Measurements from ENCODE around the gene C5orf46. TPM values are rescaled to one million over a fixed set of nuclear protein-coding genes. Genes with fewer than 3 reads are reported as not detected.

Gene C5orf46
- total and polyA plus RNA-seq, 9 of the 15 experiments (the other 6 are each of a cell fraction or from before 2014, with no cell fraction given), result not detected

DNA sequence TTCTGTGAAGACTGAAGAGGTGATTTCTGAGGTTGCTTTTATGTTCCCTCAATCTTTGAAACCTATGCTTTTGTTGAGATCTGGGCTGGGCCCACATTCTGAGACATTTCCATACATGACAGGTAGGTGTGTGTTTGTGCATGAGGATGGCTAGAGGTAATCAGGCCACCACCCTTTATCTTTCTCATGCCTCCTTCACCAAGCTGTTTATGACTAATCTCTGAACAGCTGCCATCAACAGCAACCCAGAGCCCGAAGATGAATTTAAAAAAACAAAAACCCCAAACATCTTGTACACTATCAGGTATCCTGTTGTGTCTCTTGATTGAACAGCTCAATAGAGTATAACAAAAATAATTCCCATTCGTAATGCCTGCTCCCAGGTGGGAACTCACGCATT is 12.6 kb upstream of the C5orf46 start:
- no peaks in the 10 kb centered on the region for H3K9me3 ChIP-seq (replicated peaks; ENCODE audit: control insufficient read depth, insufficient read depth, low read depth, low read length)
- TF ChIP-seq ZNF217 (CRISPR knock-in tag; IDR thresholded peaks at IDR 0.05) (no peak), TEAD1 (CRISPR knock-in tag; IDR thresholded peaks at IDR 0.05) (no peak), PRPF4 (IDR thresholded peaks at IDR 0.05; ENCODE audit: insufficient read depth, low read depth, low read length, poor library complexity, severe bottlenecking) (no peak), CBX2 (IDR thresholded peaks at IDR 0.05; ENCODE audit: insufficient read depth, low read length, poor library complexity, severe bottlenecking) (no peak), ZBTB1 (CRISPR knock-in tag; IDR thresholded peaks at IDR 0.05; ENCODE audit: borderline replicate concordance, low read depth) (no peak), SMC3 (conservative IDR thresholded peaks at IDR 0.05; ENCODE audit: insufficient read depth, low read depth, low read length) (no peak), E2F5 (CRISPR knock-in tag; IDR thresholded peaks at IDR 0.05) (no peak), BRF2 (IDR thresholded peaks at IDR 0.05; ENCODE audit: borderline replicate concordance, insufficient read depth, insufficient read length) (no peak), FIP1L1 (IDR thresholded peaks at IDR 0.05; ENCODE audit: low read depth, low read length, poor library complexity, severe bottlenecking) (no peak), RNF219 (CRISPR knock-in tag; IDR thresholded peaks at IDR 0.05) (no peak), RUNX1 (IDR thresholded peaks at IDR 0.05; ENCODE audit: low read depth) (no peak), RBM34 (IDR thresholded peaks at IDR 0.05; ENCODE audit: borderline replicate concordance, insufficient read depth, low read length) (no peak), ZNF511 (CRISPR knock-in tag; IDR thresholded peaks at IDR 0.05) (no peak), RBM14 (IDR thresholded peaks at IDR 0.05; ENCODE audit: borderline replicate concordance, insufficient read depth, low read depth, low read length) (no peak)
- no TSS peak for BruUV-seq (replicated peaks)
- no peak for DNase-seq (ENCODE audit: extremely low read depth in 1 of 4, low spot score in 3 of 4)
- 0% methylated on average over 3 of the region's 3 CpGs for WGBS (ENCODE audit: insufficient coverage, low coverage, missing lambda C conversion rate)
- H3K27me3 ChIP-seq (ENCODE audit: control insufficient read depth in 2 of 2, insufficient read depth in 2 of 2, low read length in 2 of 2), result no peaks in the 10 kb centered on the region
- ChIA-PET POLR2A (interaction anchor here (1.1 kb wide), 1 partner anchor 9 kb away, joined by 3 read pairs; no protein-coding TSS in a partner anchor), CTCF (ENCODE audit: low intra/inter-chr PET ratio) (no interaction called here)
- H3K36me3 ChIP-seq (ENCODE audit: control insufficient read depth, insufficient read depth, low read length), result no peaks in the 10 kb centered on the region
- ATAC-seq, result no peak
- H2AFZ ChIP-seq (ENCODE audit: low read depth, low read length), result no peak overlapping the region
- in situ Hi-C loops (cut with MboI) (no loop called here), intact Hi-C loops (cut with micrococcal nuclease) (no loop called here)
- no peak overlapping the region for H3K4me2 ChIP-seq (ENCODE audit: insufficient read depth, low read length)
- H3K27ac ChIP-seq (ENCODE audit: extremely low read depth, low read depth, low read length), result no peak overlapping the region
- no peak overlapping the region for H3K9ac ChIP-seq (ENCODE audit: insufficient read depth in 1 of 2, low read depth in 2 of 2, low read length in 2 of 2)
- H3K4me3 ChIP-seq, result no peak overlapping the region
- no peaks in the 10 kb centered on the region for H3K9me1 ChIP-seq (ENCODE audit: control insufficient read depth, insufficient read depth, low read length)
- no peaks in the 10 kb centered on the region for H4K20me1 ChIP-seq (replicated peaks; ENCODE audit: control insufficient read depth, insufficient read depth, low read length)
- H3K4me1 ChIP-seq (replicated peaks in 1 of 2; ENCODE audit: control insufficient read depth in 2 of 2, insufficient read depth in 2 of 2, low read length in 2 of 2), result no peaks in the 10 kb centered on the region
- FAIRE-seq, result no peak
- H3K79me2 ChIP-seq (ENCODE audit: control insufficient read depth, insufficient read depth, low read length), result no peaks in the 10 kb centered on the region
